ENCODE results near the gene IER5.
"Not testable (repeated sequence)": the region's sequence is repeated elsewhere in the genome, so short reads cannot be mapped to it uniquely, and the experiment has no call there.

The IER5 gene

DNA sequence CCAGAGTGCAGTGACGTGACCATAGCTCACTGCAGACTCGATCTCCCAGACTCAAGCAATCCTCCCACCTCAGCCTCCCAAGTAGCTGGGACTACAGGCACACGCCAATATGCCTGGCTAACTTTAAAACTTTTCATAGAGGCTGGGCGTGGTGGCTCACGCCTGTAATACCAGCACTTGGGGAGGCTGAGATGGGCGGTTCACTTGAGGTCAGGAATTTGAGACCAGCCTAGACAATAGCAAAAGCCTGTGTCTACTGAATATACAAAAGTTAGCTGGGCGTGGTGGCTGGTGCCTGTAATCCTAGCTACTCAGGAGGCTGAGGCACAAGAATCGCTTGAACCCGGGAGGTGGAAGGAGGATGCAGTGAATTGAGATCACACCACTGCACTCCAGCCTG is 27.5 kb downstream of the IER5 start:
- not testable (repeated sequence) for DNase-seq (ENCODE audit: low read depth)

DNA sequence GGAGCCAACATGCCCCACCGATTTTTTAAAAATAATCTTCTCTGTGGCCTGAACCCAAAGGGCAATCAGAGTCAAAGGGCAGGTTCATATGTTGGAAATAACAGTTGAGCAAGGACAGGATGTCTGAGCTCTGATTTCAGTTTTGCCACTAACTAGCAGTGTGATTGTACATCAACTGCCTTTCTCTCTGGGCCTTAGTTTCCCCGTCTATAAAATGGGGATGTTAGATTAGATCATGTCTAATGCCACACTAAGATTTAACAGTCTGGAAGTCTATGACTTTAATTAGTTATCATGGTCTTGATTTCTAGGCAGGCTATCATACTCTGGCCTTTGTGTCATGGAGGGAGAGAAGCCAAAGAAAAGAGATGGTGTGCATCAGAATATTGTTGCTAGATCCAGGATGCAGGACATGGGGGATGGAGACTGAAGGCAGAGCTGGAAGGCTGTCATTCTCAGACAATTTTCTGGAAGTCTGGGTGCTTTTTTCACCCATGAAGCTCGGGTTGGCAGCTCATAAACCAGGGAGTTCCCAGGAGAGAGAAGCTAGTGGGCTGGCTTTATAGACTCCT is 28.4 kb downstream of the IER5 start:
- DNase-seq (ENCODE audit: low read depth) = no peak

DNA sequence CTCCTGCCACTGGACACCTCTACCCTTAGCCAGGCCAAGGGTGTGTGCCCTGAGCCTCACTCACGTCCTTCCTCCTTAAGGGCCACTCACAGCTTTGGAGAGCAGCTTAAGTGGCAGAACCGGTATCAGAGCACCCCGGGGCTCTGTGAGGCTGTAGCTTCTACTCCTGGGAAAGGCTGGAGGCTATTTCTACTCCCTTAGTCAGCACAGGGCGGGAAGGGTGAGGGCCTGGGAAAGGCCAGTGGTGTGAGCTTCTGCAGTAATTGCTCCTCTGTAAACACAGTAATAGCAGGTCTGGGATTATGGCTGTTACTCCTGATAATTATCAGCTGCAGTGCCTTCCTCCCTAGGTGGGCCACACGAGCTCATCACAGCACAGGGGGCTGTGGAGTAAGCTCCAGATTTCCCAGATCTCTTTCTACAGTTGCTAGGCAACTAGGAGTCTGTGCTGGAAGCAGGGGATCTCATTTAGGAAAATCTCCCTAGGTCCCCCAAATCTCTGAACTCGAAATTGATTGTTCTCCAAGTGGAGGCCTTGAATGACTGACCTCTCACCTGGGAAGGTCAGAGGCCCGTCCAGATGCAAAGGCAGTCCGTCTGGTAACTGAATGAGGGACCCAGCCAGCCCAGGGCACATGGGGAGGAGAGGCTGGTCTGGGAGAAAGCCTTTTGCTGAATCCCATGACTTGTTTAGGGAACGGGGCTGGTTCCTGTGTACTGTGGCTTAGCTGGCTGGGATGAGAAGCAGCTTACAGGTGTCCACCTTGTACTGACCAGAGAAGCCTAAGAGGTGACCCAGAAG is 29.3 kb downstream of the IER5 start:
- DNase-seq (ENCODE audit: low read depth) = no peak

DNA sequence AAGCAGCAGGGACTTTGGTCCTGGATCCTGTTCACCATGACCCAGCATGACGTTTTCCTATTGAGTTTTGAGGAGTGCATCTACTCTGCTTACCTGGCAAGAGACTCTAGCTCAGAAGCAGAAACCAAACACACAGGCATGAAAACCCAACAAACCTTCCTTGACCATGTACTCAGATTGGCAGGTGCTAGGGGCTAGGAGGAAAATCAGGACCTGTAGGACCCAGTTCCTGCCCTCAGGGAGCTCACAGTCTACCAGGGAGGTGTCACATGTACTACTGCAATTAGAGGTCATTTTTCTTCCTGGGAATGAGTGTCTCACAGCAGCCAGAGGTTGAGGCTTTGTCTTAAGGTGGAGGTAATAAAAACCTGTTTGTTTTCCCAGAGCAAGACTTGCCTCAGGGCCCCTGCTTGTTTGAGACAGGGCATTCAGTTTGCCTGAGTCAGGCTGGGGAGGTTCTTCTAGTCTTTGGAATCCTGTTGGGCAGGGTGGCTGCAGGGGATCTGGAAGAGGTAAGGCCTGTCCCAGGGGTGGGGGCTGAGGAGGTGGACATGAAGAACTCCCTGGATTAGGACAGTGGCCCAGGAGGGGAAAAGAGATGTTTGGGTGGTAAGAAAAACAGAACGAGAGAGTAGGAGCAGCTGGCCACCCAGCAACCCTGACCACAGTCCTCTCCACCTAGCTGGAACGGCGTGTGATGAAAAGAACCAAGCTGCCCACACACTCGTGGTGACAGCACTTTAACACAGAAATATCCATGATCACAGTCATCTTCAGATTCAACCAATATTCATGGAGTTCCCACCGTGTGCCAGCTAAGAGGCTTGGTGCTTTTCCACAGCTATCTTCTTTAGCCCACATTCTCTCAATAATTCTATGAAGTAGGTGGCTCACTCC is 30.8 kb downstream of the IER5 start:
- no peak for DNase-seq (ENCODE audit: low read depth)

DNA sequence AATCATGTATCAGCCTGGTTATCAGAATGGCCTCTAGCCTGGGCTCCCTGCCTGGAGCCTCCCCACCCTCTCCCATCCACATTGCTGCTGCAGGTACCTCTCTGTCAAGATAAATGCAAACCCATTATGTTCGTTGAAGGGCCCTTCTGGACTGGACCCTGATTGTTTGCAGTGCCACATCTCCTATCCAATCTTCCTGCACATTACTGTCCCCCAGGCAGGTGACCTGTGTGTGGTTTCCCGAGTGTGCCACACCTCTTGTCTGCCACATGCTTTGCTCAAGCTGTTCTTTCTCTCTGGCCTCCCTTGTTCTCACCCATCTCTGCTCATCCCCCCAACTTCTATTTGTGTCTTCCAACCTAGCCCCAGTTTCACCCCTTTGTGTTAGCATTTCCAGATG is 32.4 kb downstream of the IER5 start:
- no peak for DNase-seq (ENCODE audit: low read depth)

DNA sequence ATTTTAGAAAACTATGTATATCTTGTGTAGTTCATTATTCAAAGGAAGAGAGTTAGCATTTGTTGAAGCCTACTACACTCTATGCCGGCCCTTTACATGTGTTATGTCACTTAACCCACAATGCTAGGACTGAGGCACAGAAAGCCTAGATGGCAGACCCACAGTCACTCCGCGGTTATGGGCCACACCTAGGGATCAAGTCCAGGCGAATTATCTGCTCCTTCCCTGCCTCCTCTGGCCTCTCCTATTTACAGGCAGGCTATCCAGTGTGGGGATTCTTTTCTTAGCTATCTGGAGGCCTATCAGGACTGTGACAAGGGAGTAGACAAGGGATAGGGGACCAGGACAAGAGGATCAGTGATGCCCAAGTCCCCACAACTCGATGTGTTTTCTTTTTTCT is 33.0 kb downstream of the IER5 start:
- no peak for DNase-seq (ENCODE audit: low read depth)

DNA sequence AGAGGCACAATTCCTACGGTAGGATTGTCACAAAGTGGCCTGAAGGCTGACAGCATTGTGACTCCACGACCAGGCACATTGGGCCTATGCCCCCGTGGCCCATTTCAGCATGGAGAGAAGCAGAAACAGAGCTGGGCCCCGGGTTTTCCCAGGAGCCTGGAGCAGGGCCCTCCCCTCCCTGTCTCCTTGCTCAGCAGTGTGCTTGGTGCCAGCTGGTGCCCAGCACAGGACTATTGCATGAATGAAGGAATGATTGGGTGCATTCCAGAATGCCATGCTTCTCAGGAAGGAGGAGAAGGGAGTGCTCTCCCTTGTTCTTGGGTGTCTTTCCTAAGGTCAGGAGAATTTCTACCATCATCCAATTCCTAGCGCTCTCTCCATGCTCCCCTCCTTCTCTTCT is 33.7 kb downstream of the IER5 start:
- DNase-seq (ENCODE audit: low read depth) = no peak

DNA sequence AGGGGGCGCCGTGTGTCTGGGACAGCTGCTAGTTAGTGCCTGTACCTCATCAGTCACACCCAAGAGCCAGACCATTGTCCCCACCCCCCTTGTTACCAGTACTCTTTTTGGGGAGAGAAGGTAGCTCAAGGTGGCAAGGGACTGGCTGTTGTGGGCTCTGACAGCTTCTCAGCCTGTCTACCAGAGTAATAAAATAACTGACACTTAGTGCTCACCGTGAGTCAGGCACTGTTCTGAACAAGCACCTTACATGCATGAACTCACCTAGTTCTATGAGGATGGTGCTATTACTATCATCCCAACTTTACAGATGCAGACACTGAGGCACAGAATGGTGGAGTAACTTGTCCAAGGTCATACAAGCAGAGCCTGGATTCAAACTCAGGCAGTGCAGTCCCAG is 34.7 kb downstream of the IER5 start:
- no peak for DNase-seq (ENCODE audit: low read depth)

DNA sequence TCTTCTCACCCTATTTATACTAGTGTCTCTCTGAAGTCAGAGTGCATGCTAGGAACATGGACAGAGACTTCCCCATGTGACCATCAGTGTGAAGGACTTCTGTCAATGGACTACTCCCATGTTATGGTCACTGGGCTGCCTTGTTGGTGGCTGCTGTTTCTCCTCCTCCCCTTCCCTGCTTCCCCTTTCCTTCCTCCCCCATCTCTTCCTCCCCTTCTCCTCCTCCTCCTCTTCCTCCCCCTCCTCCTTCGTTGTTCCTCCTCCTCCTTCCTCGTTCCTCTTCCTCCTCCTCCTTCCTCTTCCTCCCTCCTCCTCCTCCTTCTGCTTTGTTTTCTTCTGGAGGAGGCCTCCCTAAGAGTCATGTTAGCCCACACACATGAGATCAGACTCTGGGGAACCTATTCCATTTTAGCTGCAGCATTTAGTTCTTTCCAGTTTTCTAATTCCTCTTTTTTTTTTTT is 35.8 kb downstream of the IER5 start:
- DNase-seq (ENCODE audit: low read depth) = no peak

DNA sequence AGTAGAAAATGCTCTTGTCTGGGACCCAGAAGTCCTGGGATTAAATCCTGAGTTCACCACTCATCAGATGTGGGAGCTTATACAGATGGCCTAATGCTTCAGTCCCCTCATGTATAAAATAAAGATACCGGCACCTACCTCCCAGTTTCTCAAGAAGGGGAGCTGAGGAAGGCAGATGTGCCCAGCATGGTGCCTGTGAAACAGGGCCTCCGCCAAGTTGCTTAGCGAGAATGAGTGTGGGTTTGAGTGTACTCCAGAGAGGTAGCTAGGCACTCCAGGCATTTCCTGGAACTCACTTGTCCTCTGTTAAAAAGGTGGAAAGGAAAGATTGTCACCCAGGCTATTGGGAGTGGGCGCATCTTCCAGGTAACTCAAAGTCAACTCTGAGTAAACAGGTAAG is 37.8 kb downstream of the IER5 start:
- no peak for DNase-seq (ENCODE audit: low read depth)

DNA sequence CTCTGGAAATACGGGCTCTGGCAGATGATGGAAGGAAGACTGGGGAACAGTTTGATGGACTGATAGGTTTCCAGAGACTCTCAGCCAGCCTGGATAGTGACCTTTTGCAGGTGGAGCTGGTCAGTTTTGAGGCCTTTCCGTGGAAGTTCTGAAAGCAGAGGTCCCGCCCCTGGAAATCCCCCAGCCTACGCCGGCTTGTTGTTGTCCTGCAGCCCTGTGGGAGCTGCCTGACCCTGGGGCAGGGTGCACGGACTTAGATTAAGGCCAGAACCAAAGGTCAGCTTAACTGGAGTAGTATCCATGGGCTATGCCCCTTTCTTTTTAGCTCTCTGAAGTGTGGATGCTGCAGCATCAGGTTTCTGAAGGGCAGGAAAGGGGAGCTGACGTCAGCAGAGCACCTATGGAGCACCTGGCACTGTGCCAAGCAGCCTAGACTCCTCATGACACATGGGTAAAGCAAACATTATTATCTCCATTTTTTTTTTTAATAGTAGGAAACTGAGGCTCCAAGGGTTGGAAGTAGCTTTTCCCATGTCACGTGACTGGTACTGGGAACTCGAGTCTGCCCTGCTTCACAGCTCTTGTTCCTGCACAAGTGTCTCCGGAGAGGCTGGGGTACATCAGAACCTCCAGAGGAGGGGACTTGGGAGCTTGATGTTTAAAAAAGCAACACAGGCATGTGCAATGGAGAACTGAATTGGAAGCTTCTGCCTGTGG is 38.5 kb downstream of the IER5 start:
- no peak for DNase-seq (ENCODE audit: low read depth)

DNA sequence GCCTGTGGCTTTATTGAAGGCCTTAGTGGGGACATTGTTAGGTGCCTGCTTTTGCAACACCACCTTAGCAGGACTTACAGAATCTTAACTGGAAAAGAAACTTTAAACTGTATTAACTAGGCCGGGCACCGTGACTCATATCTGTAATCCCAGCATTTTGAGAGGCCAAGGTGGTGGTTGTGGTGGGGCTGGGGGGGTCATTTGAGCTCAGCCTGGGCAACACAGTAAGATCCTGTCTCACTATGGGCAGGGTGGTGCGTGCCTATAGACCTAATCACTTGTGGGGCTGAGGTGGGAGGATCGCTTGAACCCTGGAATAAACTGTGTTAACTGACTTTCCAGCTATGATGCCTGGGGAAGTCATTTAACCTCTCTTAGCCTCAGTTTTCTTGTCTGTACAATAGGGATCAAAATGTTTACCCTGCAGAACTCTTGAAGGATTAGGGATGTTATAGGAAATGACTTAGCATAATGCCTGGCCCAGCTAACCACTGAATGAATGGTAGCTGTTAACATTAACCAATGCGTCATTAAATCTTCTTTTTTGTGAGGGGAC is 39.5 kb downstream of the IER5 start:
- DNase-seq (ENCODE audit: low read depth) = no peak

DNA sequence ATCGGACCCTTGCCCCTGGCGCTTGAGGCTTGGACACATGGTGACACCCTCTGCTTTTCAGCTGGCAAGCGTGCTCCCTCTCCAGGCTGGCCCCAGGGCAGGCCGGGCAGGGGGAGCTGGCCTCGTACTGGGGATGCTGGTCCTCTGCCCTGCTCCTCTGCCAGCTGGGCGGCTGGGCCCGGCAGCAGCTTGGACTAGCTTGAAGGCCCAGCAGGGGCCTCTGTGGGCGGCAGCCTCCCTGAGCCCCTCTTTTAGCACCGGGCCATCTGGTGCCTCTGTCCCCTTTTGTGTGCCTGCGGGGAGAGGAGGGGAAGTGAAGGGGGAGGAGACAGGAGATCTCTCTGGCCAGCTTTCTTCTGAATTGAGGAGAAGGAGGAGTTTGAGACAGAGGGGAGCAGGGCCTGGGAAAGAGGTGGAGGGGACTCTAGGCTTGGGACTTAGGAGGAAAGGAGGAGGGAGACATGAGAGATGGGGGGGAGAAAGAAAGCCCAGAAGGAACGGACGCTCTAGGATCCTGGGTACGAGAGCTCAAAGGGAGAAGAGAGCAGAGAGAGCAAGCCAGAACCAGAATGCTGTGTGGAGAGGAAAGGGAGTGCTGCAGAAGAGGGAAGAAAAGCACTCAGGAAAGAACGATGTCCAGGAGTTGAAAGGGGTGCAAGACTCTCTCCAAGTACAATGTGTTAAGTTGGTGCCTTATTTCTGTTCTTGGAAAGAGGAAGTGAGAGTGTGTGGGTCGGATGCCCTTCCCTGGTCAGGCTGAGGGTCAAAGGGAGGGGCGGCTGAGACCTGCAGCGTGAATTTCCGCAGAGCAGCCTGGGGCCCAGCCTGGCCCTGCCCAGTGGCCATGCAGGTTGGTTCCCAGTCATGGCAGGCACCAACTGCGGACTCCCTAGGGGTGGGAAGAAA is 40.3 kb downstream of the IER5 start:
- no peak for DNase-seq (ENCODE audit: low read depth)

DNA sequence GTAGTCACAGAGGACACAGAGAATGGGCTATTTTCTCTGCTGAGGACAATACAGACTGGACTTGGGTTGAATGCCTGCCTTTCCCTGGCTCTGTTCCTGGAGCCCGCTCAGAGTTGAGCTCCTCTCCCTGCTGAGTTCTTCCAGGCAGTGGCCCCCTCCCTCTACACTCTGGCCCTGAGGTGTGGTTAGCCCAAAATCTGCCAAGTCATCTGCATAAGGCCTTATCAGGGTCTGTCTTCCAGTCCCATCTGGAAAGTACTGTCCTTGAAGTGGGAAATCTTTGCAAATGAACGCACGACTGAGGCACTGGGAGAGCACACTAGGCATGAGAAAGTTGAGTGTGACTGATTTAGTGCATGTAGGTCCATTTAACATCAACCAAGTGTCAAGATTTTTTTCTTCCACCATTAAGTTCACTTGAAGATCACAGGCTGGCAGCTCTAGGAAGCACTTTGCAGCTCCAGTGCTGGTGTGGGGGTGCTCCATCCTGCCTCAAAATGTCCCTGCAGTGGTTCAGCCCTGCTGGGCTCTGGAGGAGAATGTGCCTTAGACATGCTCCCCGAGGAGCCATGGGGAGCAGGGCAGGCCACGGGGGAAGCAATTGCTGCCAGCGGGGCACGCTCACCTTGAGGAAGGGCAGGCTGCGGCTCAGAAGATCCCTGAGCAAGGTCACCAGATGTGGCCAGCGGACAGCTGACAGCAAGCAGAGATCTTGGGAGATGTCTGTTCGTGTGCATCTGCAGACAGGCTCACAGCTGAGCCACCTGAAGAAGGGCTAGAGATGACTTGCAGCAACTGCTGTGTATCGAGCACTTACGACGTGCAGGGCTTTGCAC is 41.5 kb downstream of the IER5 start:
- DNase-seq (ENCODE audit: low read depth) = no peak

DNA sequence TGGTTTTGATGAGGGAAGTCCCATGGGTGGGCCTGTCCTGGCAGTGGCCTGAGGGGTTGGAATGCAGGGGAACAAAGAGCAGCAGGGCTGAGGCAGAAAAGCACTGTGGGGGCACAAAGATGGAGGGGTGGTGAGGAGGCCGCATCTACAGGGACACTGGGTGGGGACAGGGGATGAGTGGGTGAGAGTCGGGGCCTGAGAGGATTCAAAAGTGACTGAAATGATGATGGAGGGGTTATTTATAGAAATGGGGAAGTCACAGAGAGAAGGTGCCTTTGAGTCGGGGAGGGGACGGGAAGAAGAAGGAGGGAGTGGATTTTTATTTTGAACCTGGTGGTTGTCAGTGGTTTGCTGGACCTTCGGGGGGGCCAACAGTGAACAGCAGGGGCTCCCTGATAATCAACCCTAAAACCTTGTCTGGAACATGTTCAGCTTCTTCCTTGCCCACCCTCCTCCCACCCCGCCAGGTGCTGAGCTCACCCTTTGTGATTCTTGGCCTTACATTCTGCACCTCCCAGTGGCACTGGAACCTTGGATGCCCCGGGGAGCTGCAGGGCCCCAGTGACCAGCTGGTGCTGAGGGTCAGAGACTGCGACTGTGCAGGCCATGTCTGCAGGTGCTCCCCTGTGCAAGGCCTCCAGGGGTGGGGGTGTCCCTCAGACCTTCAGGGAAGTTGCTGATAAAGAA is 42.9 kb downstream of the IER5 start:
- no peak for DNase-seq (ENCODE audit: low read depth)

DNA sequence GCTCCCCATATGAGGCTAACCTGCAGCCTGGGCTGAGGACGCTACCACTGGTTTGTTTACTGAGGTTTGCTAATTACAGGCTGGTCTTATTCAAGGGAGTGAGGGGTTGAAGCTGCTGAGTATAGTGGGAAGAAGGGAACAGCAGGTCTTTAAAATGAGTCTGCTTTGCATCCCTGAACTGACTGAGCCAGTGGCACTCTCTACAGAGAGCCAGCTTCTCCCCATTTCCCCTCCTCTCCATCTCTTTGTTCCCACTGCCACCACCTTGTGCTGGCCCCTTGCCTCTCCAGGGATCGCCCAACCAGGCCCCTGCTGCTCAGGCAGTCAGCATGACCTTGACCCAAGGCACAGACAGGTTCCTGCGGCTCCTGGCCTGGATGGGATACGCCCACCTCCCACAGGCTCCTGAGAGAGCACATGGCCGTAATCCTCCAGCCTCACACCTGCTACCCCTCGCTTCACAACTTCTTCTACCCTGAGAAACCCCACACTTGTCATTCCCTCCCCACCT is 45.0 kb downstream of the IER5 start:
- no peak for DNase-seq (ENCODE audit: low read depth)

DNA sequence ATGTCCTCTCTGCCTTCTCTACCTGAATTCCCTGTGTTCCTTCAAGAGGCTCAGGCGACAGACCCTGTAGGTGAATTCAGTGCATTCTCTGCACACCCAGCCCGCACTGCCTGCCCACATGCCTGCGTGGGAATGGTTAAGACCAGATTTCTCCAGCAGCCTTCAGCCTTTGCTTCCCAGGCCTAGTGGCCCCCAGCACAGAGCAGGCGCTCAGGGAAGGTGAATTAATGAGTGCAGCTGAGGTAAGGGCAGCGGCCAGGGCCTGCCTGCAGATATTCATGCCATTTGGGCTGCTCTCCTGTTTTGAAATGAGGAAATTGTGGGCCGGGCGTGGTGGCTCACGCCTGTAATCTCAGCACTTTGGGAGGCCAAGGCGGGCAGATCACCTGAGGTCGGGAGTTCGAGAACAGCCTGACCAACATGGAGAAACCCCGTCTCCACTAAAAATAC is 45.5 kb downstream of the IER5 start:
- DNase-seq (ENCODE audit: low read depth) = no peak

DNA sequence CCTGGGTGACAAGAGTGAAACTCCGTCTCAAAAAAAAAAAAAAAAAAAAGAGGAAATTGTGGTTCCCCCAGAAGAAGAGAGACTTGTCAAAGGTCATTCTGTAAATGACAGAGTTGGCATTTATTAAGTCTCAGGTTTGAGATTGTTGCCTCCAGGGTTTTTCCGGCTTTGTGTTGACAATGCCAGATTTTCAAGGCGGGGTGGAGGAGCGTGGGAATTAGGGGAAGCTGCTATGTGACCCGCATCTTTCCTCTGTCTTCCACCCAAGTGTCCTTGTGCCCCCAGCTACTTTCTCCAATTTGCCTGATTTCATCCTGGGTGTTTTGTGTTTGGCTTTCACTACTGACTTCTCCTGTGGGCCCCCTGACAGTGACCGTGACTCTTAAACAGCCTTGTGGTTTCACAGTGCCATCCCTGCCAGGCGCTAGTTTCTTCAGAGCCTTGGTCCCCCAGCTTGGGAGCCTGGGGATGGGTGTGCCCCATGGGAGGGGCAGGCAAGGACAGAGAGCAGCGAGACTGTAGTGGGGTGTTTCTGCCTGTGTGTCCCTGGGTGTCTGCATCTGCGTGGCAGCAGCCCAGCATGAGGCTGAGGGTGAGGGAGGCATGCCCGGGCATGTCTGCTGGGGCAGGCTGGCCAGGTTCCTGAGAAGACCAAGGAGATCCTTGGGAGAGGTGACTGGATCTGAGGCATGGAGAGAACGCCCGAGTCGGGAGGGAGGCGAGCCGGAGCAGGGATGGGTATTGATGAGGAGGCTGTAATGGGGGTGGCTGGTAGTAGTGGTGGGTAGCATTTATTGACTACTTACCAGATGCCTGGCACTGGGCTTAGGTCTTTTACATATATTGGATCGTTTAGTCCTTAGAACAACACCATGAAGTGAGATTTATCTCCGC is 46.3 kb downstream of the IER5 start:
- no peak for DNase-seq (ENCODE audit: low read depth)

Measured in stimulated activated CD8-positive, alpha-beta memory T cell treated with anti-CD3 and anti-CD28 coated beads, Interleukin-12 subunit alpha, Interleukin-12 subunit beta, amount 100 ng/mL, for 4 hours (primary cell).